H4 (cell line): Measurements from ENCODE around the gene EHMT1. TPM values are rescaled to one million over a fixed set of nuclear protein-coding genes. Genes with fewer than 3 reads are reported as not detected.
"Not testable (repeated sequence)": the region's sequence is repeated elsewhere in the genome, so short reads cannot be mapped to it uniquely, and the experiment has no call there.

Source experiments
- DNase-seq: peaks from one replicate; pipeline ENCODE4 v3.0.0-alpha.2; 2015; ENCODE audit warnings: low spot score
- total RNA-seq: library from RNA; depleted of rRNA; stranded (reverse); fragments of >200 nt; shearing (Covaris generic); gene quantifications from 2 replicates; pipeline ENCODE4 v1.2.3, GENCODE V29; 2014

EHMT1 gene
- total RNA-seq, 1 experiment from 2014 or later = 18.6 TPM

DNA sequence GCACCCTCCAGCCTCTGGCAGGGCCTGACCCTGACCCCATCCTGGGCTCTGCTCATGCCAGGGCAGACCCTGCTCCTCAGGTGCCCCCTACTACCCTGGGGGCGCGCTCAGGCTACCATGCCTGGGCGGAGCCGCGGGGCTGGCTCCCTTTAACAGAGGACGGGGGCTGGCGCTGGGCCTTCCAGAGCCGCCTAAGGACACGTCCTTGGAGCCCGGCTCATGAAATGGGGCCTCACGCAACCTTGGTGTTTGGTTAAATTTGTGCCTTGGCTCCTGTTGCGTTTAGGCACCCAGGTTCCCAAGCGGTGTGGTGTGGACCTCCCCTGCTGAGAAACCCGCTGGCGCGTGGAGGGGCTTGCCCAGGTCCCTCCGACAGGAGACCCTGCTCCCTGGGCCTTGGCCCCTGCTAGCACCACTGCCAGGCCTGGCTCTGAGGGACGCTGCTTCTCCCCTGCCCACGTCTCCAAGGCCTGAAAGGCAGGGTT is 3.4 kb upstream of the EHMT1 start:
- DNase-seq = no peak

DNA sequence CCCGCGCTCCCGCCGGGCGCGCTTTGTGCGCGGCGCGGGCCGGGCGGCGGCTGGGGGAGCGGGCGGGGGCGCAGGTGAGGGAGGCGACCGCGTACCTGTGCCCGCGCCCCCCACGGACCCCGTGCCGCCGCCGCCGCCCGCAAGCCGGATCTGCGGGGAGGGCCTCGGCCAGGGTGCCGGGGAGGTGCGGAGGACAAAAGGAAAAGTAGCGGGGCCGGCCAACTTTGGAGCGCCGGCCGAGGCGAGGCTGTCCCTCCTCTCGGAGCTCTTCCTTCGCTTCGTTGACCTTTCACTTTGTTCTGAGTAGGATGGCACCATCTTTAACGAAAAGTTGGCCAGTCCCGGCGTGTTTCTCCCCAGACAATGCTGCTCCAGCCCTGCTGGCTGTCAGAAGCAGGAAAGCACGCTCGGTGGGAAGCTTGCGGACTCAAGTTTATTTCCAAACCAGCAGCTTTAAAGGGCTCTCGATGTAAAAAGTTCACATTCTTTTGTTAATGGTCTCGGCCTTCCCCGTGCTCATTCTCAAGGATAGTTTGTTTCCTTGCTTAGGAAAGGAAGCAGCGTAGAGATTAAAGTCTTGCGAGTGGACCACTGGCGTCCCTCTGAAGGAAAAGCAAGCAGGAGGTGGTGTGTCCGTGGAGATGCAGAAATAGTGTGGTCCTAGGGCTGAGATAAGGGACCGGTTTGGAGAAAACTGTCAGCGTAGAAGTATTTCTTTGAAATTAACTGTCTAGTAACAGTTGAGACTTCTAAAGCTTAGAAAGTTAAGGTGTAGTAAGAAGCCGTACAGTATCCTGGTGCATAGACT is 639 bp downstream of the EHMT1 start:
- no peak for DNase-seq

DNA sequence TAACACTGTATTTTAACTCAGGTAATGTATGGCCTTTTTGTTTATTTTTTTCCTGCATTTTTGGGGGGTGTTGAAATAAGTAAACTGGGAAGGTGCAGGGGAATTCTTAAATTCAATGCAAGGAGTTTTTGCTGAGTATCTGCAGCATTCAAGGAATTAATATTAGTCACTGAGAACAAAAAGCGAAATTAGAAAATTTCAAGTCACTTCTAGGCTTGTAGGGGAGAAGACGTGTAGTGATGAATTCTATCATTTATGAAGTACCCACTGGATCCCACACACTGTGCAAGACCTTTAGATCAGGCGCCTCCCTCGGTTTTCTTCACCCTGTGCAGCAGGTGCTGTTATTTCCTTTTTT is 1.2 kb downstream of the EHMT1 start:
- no peak for DNase-seq

DNA sequence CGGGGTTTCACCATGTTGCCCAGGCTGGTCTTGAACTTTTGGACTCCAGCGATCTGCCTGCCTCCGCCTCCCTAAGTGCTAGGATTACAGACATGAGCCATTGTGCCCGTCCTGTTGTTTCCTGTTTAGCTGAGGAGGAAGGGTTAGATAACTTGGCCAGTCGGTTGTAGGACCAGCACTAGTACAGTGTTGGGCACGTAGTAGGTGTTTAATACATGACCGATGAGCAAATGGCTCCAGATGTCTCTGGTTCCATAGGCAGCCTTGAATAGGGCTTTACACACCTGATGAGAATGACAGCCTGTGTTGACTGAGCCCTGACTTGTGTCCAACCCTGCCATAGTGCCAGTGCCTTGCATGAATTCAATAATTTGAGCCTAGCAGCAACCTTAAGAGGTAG is 1.8 kb downstream of the EHMT1 start:
- DNase-seq = no peak

DNA sequence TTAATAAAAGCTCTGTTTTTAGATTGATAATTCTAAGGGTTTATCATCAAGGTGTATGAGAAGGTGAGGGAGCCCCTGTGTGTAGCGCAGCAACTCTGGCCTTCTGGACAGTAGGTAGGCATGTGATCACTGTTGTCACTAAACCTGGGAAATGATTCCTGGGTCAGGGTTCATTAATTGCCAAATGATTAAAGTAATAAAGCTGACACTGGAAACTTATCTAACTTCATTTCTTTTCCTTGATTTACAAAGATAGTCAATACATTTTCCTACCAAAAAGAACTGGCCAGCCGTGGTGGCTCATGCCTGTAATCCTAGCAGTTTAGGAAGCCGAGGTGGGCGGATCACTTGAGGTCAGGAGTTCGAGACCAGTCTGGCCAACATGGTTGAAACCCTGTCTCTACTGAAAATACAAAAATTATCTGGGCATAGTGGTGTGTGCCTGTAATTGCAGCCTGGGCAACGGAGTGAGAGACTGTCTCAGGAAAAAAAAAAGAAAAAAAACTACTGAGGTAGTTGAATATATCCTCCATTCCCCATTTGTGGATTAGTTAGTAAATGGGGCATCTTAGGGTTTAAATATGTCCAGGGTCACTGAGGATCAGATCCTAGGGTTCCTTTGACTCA is 2.4 kb downstream of the EHMT1 start:
- DNase-seq = no peak

DNA sequence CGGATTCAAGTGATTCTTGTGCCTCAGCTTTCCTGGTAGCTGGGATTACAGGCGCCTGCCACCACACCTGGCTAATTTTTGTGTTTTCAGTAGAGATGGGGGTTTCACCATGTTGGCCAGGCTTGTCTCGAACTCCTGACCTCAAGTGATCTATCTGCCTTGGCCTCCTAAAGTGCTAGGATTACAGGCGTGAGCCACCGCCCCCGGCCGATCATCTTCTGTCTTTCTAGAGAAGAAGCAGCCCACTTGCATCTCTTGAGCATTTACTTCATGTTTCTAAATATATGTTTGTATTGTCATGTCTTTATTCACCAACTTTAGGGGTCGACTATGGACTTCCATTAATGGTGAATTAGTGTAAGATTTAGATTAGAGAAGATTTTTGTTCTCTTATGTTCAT is 3.4 kb downstream of the EHMT1 start:
- DNase-seq = not testable (repeated sequence)

DNA sequence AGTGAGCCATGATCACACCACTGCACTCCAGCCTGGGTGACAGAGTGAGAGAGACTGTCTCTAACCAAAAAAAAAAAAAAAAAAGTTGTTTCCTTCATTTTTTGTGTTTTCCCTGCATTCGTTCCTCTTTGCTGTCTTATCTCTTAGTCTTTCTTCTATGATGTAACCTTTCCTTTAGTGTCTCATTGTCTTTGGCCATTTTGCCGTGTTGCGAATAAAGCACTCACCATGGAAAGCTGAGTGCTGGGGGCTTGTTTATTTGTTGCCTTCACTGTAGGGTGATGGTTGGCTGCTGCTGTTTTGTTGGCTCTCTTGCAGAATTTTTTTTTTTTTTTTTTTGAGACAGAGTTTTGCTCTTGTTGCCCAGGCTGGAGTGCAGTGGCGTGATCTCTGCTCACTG is 7.7 kb downstream of the EHMT1 start:
- DNase-seq = no peak

DNA sequence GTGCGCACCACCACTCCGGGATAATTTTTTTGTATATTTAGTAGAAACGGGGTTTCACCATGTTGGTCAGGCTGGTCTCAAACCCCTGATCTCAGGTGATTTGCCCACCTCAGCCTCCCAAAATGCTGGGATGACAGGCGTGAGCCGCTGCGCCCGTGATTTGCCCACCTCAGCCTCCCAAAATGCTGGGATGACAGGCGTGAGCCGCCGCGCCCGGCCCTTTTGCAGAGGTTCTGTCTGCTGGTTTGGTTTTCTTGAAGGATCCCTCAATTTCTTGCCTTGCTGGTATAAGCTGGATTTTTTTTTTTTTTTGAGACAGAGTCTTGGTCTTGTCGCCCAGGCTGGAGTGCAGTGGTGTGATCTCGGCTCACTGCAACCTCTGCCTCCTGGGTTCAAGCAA is 8.6 kb downstream of the EHMT1 start:
- not testable (repeated sequence) for DNase-seq

DNA sequence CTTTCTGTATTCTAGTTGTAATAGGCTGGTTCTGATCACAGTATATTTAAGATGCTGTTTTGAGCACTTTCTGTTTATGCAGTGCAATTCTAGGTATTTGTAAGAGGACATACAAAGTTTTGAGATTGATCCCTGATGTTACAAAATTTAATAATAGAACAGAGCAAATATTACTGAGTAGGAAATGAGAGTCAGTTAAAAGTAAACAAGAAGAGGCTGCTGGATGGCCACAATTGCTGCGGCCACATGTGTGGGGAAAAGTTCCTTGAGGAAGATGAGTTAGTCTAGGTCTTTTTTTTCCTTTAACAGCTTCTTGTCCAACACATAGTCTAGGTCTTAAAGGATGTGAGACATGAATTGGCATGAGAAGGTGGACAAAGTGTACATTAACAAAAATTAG is 11.3 kb downstream of the EHMT1 start:
- no peak for DNase-seq

DNA sequence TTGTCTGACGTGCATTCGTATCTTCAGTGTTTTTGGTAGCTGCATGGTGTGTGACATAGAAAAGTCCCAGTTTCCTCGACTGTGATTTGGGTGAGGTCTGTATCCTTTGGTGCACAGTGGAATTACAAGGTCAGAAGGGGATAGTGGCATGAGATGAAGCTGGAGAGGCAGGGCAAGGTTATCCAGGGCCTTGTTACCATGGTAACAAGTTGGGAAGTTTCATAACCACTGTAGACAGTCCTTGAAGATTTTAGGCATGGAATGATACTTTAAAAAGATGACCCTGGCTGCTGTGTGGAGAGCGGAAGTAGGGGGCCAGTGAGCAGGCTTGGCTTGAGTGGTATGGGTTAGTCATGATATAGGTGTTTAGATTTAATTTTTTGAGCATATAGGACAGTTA is 11.9 kb downstream of the EHMT1 start:
- no peak for DNase-seq

DNA sequence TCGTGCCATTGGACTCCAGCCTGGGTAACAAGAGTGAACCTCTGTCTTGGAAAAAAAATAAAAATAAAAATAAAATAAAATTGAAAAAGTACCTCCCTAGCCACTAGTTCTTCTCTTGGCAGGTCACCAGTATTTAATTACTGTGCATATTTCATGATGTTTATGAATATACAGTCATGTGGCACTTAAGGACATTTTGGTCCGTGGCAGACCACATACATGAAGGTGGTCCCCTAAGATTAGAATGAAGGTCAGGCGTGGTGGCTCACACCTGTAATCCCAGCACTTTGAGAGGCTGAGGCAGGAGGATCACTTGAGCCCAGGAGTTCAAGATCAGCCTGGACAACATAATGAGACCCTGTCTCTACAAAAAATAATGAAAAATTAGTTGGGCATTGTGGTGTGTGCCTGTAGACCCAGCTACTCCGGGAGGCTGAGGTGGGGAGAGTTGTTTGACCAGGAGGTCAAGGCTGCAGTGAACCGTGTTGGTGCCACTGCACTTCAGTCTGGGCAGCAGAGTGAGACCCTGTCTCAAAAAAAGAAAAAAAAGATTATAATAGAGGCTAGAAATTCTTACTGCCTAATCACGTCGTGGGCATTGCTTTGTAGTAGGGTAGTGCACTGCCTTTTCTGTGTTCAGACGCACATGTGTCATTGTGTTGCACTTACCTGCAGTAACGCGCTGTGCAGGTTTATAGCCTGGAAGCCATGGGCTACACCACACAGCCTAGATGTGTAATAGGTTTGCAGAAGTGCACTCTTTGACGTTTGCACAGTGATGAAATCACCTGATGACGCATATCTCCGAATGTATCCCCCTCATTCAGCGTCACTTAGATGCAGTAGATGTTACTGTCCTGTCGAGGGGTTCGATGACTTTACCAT is 12.8 kb downstream of the EHMT1 start:
- DNase-seq = no peak

DNA sequence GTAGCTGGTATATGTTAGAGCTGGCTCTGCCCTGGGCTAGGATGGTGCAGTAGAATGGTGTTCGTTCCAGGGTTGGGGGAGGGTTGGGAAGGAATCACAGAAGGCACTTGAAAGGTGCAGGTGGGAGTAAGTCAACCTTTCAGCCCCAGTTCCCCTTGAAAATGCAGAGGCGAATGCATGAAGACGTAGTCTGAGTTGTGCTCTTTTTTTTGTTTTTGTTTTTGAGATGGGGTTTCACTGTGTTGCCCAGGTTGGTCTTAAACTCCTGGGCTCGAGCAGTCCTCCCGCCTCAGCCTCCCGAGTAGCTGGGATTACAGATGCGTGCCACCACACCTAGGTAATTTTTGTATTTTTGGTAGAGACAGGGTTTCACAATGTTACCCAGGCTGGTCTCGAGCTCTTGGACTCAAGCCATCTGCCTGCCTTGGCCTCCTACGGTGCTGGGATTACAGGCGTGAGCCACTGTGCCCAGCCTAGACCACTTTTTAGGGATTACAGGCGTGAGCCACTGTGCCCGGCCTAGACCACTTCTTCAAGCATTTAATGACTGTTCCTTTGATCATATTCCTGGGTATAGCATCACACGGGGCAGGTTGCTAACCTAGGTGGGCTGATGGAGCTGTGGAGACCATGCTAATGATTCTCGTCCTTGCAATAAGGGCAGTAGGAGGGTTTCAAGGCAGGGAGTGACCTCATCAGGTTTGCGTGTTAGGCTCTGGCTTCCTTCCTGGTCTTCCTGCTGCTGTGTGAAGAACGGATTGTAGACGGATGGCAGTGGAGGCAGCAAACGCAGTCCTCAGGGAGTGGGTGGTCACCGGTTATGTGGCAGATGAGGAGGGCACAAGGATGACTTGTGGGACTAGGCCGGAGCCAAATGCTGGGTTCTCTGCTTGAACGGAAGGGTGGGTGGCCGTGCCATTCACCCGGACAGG is 13.7 kb downstream of the EHMT1 start:
- no peak for DNase-seq

DNA sequence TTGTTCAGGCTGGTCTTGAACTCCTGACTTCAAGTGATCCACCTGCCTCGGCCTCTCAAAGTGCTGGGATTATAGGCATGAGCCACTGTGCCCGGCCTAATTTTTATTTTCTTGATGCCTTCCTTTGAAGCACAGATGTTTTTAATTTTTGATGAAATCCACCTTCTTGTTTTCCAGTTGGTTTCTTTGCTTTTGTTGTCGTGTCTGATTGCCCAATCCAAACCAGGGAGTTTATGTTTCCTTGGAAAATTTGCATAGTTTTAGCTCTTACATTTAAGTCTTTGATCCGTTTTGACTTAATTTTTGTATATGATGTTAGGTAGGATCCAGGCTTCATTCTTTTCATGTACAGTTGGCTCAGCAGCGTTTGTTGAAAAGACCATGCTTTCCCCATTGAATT is 15.2 kb downstream of the EHMT1 start:
- DNase-seq = no peak

DNA sequence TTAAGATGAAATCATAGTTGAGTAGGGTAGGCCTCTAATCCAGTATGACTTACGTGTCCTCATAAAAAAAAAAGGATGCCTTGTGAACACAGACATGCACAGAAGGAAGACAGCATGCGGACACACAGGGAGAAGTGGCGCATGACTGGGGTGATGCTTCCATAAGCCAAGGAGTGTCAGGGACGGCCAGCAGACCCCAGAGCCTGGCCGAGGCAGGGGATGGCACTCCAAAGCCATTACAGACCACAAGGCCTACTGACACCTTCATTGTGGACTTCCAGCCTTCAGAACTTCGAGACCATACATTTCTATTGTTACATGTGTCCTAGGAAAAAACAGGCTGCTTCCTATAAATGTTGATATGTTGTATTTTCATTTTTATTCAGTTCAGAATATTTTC is 19.9 kb downstream of the EHMT1 start:
- DNase-seq = no peak

DNA sequence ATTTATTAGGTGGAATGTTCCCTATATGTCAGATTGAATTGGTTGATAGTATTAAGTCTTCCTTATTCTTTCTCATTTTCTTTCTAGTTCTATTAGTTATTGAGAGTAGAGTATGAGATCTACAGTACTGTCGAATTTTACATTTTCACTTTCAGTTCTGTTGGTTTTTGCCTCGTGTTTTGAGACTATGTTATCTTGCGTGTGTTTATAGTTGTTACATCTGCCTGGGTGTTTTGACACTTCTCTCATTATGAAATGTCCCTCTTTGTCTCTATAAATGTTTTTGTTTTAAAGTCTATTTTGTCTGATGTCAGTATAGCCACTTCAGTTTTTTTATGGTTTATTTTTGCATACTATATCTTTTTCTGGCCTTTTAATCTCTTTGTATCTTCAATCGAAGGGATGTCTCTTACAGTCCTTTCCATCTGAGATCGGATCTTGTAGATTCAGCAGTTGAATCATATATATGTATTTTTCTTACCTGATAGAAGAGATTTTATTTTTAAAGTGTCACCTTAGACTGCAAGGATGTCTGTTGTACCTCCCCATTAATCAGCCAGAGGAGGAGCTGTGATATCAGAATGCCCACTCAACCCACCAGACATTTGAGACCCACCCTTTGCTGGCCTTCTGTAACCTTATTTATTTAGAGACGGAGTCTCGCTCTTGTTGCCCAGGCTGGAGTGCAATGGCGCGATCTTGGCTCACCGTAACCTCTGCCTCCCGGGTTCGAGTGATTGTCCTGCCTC is 20.7 kb downstream of the EHMT1 start:
- DNase-seq = no peak

DNA sequence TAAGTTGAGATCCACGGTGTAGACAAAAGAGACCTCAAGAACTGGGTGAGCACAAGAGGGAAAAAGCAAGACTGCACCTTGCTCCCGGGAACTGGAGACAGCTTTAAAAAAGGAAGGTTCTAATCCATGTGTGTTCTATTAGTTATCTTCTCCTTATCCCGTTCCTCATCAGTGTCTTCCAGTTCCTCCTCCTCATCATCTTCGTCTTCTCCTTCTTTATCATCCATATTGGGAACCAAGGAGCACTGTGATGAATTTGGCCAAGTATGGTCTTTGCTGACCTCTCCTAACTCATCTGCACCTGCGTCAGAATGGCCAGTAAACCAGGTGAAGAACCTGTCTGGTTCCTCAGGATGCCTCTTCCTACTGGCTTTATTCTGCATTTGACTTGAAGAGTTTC is 22.1 kb downstream of the EHMT1 start:
- no peak for DNase-seq

DNA sequence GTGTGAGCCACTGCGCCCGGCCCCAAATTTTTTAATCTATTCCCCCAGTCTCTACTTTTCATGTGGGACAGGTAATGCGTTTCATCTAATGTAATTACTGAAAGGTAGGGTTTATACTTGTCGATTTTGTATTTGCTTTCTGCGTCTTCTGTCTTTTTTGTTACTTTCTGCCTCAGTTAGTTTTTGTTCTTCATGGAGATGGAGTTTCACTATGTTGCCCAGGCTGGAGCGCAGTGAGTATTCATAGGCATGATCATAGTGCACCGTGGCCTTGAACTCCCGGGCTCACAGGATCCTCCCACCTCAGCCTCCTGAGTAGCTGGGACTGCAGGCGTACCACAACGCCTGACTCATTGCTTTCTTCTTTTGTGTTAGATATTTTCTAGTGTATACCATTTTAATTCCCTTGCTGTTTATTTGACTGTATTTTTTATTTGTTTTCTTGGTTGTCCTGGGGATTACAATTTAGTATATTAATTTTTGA is 23.4 kb downstream of the EHMT1 start:
- DNase-seq = no peak

DNA sequence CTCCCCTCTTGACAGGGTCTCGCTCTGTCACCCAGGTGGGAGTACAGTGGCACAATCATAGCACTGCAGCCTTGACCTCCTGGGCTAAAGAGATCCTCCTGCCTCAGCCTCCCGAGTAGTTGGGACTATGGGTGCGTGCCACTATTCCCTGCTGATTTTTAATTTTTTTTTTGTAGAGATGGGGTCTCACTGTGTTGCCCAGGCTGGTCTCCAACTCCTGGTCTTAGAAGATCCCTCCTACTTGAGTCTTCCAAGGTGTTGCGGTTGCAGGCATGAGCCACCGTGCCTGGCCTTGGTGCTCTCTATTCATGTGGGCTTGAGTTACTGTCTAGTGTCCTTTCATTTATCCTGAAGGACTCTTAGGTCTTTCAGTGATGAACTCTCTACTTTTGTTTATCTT is 24.1 kb downstream of the EHMT1 start:
- DNase-seq = no peak

DNA sequence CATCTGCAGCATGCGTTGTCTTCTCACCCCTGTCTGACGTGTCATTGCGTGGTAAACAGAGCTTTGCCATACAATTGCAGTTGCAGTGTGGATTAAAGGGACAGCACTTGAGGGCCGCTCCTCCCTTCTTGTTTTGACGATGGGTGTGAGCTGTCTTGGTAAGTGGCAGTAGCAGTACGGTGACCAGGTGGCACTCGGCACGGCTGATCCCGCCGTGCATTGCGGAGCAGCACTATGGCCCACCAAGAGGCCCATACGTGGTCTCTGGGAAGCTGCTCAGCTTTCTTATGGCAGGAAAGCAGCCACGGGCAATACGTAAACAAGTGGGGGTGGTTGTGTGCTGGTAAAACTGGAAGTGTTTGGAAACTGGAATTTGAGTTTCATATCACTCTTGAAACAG is 25.1 kb downstream of the EHMT1 start:
- no peak for DNase-seq

DNA sequence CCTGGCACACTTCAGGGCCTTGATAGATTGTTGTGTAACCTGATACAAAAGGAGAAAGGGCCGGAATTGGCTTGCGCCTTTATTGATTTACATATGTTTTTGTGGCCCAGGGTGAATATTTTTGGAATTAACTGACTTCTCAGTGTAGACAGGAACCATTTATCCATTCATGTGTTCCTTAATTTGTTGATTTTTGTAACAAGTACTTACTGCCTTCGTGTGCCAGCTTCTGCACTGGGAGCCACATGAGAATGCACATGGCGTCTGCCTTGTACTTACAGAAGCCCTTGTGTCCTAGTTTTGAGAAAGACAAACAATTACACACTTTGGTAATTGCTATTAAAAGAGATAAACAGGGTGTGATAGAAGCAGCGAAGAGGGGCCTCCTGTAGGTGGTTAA is 26.4 kb downstream of the EHMT1 start:
- DNase-seq = no peak

DNA sequence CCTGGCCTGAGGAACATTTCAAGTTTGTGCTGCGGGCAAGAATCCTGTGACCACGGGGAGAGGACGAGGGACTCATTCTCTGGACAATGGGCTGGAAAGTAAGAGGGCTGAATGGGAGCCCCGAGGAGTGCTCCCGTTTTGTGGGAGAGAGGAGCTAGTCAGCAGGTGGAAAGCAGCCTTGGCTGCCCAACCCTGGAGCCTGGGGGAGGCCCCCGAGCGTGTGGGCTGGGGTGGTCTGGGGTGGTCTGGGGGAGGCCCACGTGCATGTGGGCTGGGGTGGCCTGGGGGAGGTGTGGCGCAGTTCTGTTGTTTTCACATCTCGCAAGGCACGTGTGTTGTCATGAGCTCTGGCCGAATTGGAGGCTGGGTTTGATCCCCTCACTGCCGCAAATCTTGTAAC is 27.5 kb downstream of the EHMT1 start:
- DNase-seq = no peak
